NCI-H128 (cell line): ENCODE measurements around the gene NKPD1.

Experiments used
- DNase-seq: peaks from one replicate; lab custom pipeline; 2025; ENCODE audit not compliant: unreplicated experiment; lab: John Stamatoyannopoulos, UW

The NKPD1 gene

GRCh38 chr19:45141203-45141900 is 19.4 kb downstream of the NKPD1 start:
- DNase-seq = no peak

- no peak for DNase-seq
Observed at GRCh38 chr19:45140533-45140932, 20.2 kb downstream of the NKPD1 start.

GRCh38 chr19:45140144-45140503 is 20.7 kb downstream of the NKPD1 start:
- DNase-seq = no peak

GRCh38 chr19:45139286-45140143 is 21.3 kb downstream of the NKPD1 start:
- no peak for DNase-seq

- no peak for DNase-seq
Observed at GRCh38 chr19:45138303-45138751, 22.5 kb downstream of the NKPD1 start.

- no peak for DNase-seq
Observed at GRCh38 chr19:45137179-45137761, 23.5 kb downstream of the NKPD1 start.

- DNase-seq = no peak
Observed at GRCh38 chr19:45136507-45137178, 24.1 kb downstream of the NKPD1 start.

- no peak for DNase-seq
Observed at GRCh38 chr19:45135176-45135885, 25.5 kb downstream of the NKPD1 start.

GRCh38 chr19:45133661-45134060 is 27.1 kb downstream of the NKPD1 start:
- no peak for DNase-seq

GRCh38 chr19:45130888-45131615 is 29.7 kb downstream of the NKPD1 start:
- DNase-seq = peak; percentile 85

GRCh38 chr19:45130236-45130635 is 30.5 kb downstream of the NKPD1 start:
- no peak for DNase-seq

GRCh38 chr19:45128806-45129205 is 32.0 kb downstream of the NKPD1 start:
- DNase-seq = no peak

GRCh38 chr19:45128146-45128545 is 32.6 kb downstream of the NKPD1 start:
- DNase-seq = no peak

- DNase-seq = no peak
Observed at GRCh38 chr19:45126654-45127053, 34.1 kb downstream of the NKPD1 start.

GRCh38 chr19:45125975-45126493 is 34.7 kb downstream of the NKPD1 start:
- DNase-seq = no peak

- DNase-seq = no peak
Observed at GRCh38 chr19:45125360-45125759, 35.4 kb downstream of the NKPD1 start.

GRCh38 chr19:45124021-45124420 is 36.8 kb downstream of the NKPD1 start:
- DNase-seq = no peak

GRCh38 chr19:45123440-45123850 is 37.3 kb downstream of the NKPD1 start:
- no peak for DNase-seq

- no peak for DNase-seq
Observed at GRCh38 chr19:45122832-45123231, 38.0 kb downstream of the NKPD1 start.

GRCh38 chr19:45121827-45122345 is 38.9 kb downstream of the NKPD1 start:
- DNase-seq = no peak
